Nephron (organoid): Measurements from ENCODE around the gene PIAS1.
A peak's percentile ranks its signal among the peaks of the same experiment; 100 is the strongest.

Source experiments
- H3K27ac Mint-ChIP-seq, 3 experiments: 2 replicates each; pipeline ENCODE4 v1.8.0; 2020; ENCODE audit warnings: mixed read lengths in 3 of 3, mild to moderate bottlenecking in 2 of 3, moderate library complexity in 1 of 3
- H3K27me3 Mint-ChIP-seq: 2 replicates; pipeline ENCODE4 v1.8.0; 2021; ENCODE audit warnings: low read depth, mild to moderate bottlenecking, moderate library complexity, mixed read lengths
- H3K36me3 Mint-ChIP-seq: 2 replicates; pipeline ENCODE4 v1.8.0; 2020; ENCODE audit warnings: low read depth, mixed read lengths
- H3K4me1 Mint-ChIP-seq: 2 replicates; pipeline ENCODE4 v1.8.0; 2020; ENCODE audit warnings: mixed read lengths
- H3K4me3 Mint-ChIP-seq, 3 experiments: 2 replicates each; pipeline ENCODE4 v1.8.0; 2020; ENCODE audit warnings: mild to moderate bottlenecking in 3 of 3, mixed read lengths in 3 of 3, moderate library complexity in 2 of 3
- H3K9me3 Mint-ChIP-seq: 2 replicates; pipeline ENCODE4 v1.8.0; 2020; ENCODE audit warnings: mixed read lengths
- TF ChIP-seq, protein P1 (sequence below), 3 experiments: fragments of 200-600 bp; sonication (generic); IDR thresholded peaks; one replicate each; pipeline ENCODE4 v1.5.0; 2021; ENCODE audit warnings: antibody characterized with exemption in 3 of 3; ENCODE audit not compliant: unreplicated experiment in 3 of 3

PIAS1 gene

DNA sequence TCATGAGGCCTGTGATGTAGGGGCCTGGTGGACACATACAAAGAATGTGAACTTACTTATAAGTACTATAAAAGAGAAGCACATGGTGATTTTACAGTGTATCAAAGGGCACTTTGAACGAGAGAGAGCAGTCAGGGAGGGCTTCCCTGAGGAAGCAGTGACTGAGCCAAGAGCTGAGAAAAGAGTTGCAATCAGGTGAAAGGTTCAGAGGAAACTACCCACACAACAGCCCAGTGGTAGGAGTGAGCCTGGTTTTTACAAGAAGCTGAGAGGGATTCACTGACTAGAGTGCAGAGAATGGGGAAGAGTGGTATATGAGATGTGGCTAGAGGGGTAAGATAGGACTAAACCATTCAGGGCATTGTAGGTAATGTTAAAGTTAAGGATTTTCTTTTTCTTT is 93.9 kb downstream of the PIAS1 start:
- Mint-ChIP-seq H3K27me3 (no peaks in the 10 kb centered on the region), H3K27ac (no peak overlapping the region), H3K36me3 (peaks cover 39% of the 10 kb centered on the region), H3K4me1 (peaks cover 10% of the 10 kb centered on the region), H3K4me3 (no peak overlapping the region), H3K9me3 (no peaks in the 10 kb centered on the region)
- TF ChIP-seq, protein P1, sequence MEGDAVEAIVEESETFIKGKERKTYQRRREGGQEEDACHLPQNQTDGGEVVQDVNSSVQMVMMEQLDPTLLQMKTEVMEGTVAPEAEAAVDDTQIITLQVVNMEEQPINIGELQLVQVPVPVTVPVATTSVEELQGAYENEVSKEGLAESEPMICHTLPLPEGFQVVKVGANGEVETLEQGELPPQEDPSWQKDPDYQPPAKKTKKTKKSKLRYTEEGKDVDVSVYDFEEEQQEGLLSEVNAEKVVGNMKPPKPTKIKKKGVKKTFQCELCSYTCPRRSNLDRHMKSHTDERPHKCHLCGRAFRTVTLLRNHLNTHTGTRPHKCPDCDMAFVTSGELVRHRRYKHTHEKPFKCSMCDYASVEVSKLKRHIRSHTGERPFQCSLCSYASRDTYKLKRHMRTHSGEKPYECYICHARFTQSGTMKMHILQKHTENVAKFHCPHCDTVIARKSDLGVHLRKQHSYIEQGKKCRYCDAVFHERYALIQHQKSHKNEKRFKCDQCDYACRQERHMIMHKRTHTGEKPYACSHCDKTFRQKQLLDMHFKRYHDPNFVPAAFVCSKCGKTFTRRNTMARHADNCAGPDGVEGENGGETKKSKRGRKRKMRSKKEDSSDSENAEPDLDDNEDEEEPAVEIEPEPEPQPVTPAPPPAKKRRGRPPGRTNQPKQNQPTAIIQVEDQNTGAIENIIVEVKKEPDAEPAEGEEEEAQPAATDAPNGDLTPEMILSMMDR (IDR thresholded peaks at IDR 0.05; ENCODE audit: unreplicated experiment in 3 of 3): no peak

DNA sequence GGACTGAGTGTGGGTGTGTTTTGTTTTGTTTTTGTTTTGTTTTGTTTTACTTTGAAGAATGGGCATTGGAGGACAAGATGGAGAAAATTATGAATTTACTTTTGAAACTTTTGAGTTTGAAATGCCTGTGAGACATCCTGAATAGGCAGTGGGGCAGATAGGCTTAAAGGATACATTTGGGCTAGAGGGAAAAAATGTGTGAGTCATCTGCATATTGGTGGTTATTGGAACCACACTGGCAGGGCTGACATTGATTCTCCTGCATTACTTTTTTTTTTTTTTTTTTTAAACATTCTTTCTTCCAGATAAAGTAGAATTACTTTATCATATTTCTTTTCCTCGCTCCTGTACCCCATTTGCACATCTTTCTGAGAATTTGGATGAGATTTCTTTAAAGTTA is 94.9 kb downstream of the PIAS1 start:
- Mint-ChIP-seq H3K27ac (no peak overlapping the region), H3K27me3 (no peaks in the 10 kb centered on the region), H3K4me3 (no peak overlapping the region), H3K36me3 (peaks cover 39% of the 10 kb centered on the region), H3K9me3 (no peaks in the 10 kb centered on the region), H3K4me1 (peaks cover 10% of the 10 kb centered on the region)
- TF ChIP-seq, protein P1 (IDR thresholded peaks at IDR 0.05; ENCODE audit: unreplicated experiment in 3 of 3): no peak

DNA sequence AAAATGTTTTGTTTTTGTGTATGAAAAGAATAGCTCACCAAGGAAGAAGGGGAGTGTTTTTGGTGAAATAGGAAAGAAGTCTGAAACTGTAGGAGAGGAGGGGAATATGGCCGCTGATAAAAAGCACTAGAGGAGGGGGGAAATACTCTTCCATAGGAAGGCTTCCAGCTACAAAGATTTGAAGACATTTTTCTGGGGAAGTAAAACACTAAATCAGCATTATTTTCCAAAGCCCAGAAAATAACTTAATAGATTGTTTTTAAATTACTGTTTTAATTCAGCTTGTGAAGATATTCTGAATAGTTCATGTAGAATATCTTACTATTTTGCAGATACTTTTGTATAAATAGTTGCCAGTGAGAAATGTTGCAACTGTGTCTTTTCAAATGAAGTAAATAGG is 96.1 kb downstream of the PIAS1 start:
- H3K4me1 Mint-ChIP-seq: peaks cover 10% of the 10 kb centered on the region
- TF ChIP-seq, protein P1 (IDR thresholded peaks at IDR 0.05; ENCODE audit: unreplicated experiment in 3 of 3): no peak
- no peak overlapping the region for H3K4me3 Mint-ChIP-seq
- no peaks in the 10 kb centered on the region for H3K27me3 Mint-ChIP-seq
- H3K27ac Mint-ChIP-seq: peak overlapping the region in 1 of 3 experiments; percentile 41
- no peaks in the 10 kb centered on the region for H3K9me3 Mint-ChIP-seq
- H3K36me3 Mint-ChIP-seq: peaks cover 47% of the 10 kb centered on the region

DNA sequence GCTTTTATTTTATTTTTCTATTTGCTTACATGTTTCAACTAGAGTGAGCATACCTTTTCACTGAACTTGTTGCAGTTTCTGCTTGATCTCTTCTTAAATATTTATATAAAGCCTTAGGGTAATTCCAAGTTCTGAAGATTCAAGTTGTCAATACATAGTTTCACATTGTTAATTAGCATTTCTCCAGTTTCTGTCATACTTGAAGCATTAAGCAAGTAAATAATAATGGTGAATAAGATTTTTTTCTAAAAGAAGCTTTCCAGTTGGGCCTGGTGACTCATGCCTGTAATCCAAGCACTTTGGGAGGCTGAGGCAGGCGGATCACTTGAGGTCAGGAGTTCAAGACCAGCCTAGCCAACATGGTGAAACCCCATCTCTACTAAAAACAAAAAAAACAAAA is 97.2 kb downstream of the PIAS1 start:
- Mint-ChIP-seq H3K36me3 (peaks cover 41% of the 10 kb centered on the region), H3K4me3 (no peak overlapping the region), H3K27me3 (no peaks in the 10 kb centered on the region), H3K9me3 (no peaks in the 10 kb centered on the region), H3K27ac (no peak overlapping the region), H3K4me1 (peaks cover 10% of the 10 kb centered on the region)
- TF ChIP-seq, protein P1 (IDR thresholded peaks at IDR 0.05; ENCODE audit: unreplicated experiment in 3 of 3): no peak

DNA sequence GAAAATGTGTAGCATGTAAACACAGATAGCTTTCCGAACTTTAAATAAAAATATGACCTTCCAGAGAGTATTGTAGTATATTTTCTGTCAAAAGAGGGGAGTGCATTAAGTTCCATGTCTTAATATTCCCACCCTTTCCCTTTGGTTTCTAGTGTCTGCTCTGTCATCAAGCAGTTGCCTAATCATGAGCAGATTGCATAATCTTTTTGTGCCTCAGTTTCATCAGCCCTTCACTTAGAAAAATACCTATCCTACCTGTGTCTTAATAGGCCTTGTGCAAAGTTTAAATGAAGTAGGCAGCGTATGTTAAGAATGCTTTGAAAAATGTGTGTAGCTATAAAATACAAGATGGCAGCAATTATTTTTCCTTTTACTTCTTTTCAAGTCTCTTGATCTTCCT is 98.2 kb downstream of the PIAS1 start:
- H3K4me1 Mint-ChIP-seq: peaks cover 10% of the 10 kb centered on the region
- peak overlapping the region in 1 of 3 experiments; percentile 3 for H3K27ac Mint-ChIP-seq
- no peak overlapping the region for H3K4me3 Mint-ChIP-seq
- H3K36me3 Mint-ChIP-seq: peaks cover 31% of the 10 kb centered on the region
- H3K9me3 Mint-ChIP-seq: no peaks in the 10 kb centered on the region
- TF ChIP-seq, protein P1 (IDR thresholded peaks at IDR 0.05; ENCODE audit: unreplicated experiment in 3 of 3): no peak
- H3K27me3 Mint-ChIP-seq: no peaks in the 10 kb centered on the region

DNA sequence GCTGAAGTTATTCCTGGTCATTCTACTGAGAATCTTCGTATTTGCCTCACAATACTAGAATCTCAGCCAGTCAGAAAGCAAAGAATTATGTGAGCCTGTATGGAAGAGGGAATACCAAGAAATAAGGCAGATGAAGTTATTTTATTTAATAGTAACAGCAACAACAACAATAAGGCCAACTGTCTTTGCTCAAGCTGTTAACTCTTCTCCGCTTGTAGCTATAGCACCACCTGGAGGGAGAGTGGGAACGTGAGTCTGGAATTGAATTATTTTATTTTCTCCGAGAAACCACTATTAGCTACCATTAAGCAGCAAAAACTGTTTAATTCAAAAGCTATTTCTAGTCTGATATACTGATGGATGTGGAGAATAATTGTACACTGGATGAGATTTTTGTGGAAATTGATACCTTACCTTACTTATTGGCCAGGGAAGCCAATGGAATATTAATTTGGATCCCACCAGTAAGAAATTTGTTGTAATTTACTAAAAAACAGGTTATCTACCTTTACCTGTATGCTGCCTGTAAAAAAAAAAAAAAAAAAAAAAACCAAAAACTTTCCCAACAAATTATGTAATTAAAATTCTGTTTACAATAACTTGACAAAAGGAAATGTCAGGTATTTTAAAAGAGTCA is 100.9 kb downstream of the PIAS1 start:
- peaks cover 19% of the 10 kb centered on the region for H3K36me3 Mint-ChIP-seq
- H3K4me3 Mint-ChIP-seq: no peak overlapping the region
- H3K27ac Mint-ChIP-seq: peak overlapping the region in 1 of 3 experiments; percentile 36
- no peaks in the 10 kb centered on the region for H3K27me3 Mint-ChIP-seq
- no peaks in the 10 kb centered on the region for H3K9me3 Mint-ChIP-seq
- TF ChIP-seq, protein P1 (IDR thresholded peaks at IDR 0.05; ENCODE audit: unreplicated experiment in 3 of 3): peak; percentile 75 to 88 (median 77)
- H3K4me1 Mint-ChIP-seq: no peaks in the 10 kb centered on the region
